Peyer's patch (tissue), 4 donors: ENCODE measurements around the gene AGBL4.

Experiments used
- POLR2A ChIP-seq, 2 donors: fragments of 450-650 bp; IDR thresholded peaks; one replicate each; pipeline ENCODE4 v1.5.1; 2017; ENCODE audit warnings: antibody characterized with exemption in 2 of 2, mild to moderate bottlenecking in 2 of 2, moderate library complexity in 2 of 2
- TF ChIP-seq, protein P1 (sequence below), 6 experiments: fragments of 450-650 bp in 4 of 6; fragments of 200-600 bp in 2 of 6; sonication (generic) in 1 of 6; IDR thresholded peaks; one replicate each; pipeline ENCODE4 v1.5.1; 2017 to 2019; ENCODE audit warnings: antibody characterized with exemption in 6 of 6, mild to moderate bottlenecking in 3 of 6, moderate library complexity in 1 of 6

DNA sequence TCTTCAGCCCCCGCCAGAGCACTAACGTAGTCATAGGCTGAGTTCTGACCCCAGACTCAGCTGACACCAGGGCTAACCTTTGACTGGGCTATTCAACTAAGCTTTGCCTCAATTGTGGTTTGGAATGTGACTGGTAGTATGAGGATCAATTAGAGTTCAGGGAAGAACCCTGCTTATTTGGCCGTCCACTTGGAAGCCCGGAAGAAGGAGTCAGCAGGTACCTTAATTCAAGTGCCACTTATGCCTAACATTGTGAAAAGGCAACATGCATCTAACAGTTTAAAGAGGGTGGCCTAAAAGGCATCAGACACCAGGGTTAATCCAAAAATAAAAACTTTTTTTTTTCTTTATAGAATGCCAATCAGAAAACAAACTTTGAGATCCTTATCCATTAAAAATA, 1339.4 kb downstream of the AGBL4 start:
- TF ChIP-seq, protein P1, sequence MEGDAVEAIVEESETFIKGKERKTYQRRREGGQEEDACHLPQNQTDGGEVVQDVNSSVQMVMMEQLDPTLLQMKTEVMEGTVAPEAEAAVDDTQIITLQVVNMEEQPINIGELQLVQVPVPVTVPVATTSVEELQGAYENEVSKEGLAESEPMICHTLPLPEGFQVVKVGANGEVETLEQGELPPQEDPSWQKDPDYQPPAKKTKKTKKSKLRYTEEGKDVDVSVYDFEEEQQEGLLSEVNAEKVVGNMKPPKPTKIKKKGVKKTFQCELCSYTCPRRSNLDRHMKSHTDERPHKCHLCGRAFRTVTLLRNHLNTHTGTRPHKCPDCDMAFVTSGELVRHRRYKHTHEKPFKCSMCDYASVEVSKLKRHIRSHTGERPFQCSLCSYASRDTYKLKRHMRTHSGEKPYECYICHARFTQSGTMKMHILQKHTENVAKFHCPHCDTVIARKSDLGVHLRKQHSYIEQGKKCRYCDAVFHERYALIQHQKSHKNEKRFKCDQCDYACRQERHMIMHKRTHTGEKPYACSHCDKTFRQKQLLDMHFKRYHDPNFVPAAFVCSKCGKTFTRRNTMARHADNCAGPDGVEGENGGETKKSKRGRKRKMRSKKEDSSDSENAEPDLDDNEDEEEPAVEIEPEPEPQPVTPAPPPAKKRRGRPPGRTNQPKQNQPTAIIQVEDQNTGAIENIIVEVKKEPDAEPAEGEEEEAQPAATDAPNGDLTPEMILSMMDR (IDR thresholded peaks at IDR 0.05), result no peak
- TF ChIP-seq POLR2A (IDR thresholded peaks at IDR 0.05), result no peak
